Thoracic aorta (tissue), 2 donors: Measurements from ENCODE around the gene PCBP1. TPM values are rescaled to one million over a fixed set of nuclear protein-coding genes. Genes with fewer than 3 reads are reported as not detected.
A peak's percentile ranks its signal among the peaks of the same experiment; 100 is the strongest.

Source experiments
- ATAC-seq: fragments of 150-250 bp; one replicate; pipeline ENCODE4 v1.8.0; 2017; ENCODE audit warnings: low read depth; ENCODE audit not compliant: insufficient number of reproducible peaks, low FRiP score
- DNase-seq: peaks from one replicate; pipeline ENCODE4 v3.0.0-alpha.2; 2020; ENCODE audit warnings: low spot score
- H3K27ac ChIP-seq, 2 donors: fragments of 200-600 bp; sonication (generic); 1 replicate in 1 of 2; 2 replicates in 1 of 2; pipeline ENCODE4 v1.5.1; 2016; ENCODE audit warnings: mild to moderate bottlenecking in 2 of 2, moderate library complexity in 2 of 2
- H3K27me3 ChIP-seq: fragments of 200-600 bp; sonication (generic); replicated peaks from 2 replicates; pipeline ENCODE4 v1.6.0; 2016; ENCODE audit warnings: mild to moderate bottlenecking; ENCODE audit not compliant: insufficient read depth
- H3K36me3 ChIP-seq: fragments of 200-600 bp; sonication (generic); one replicate; pipeline ENCODE4 v1.5.1; 2016
- H3K4me1 ChIP-seq, 2 donors: fragments of 200-600 bp; sonication (generic); 1 replicate in 1 of 2; 2 replicates in 1 of 2; pipeline versions ENCODE4 v1.5.1 to v1.6.0; 2016; ENCODE audit warnings: low read depth in 2 of 2, mild to moderate bottlenecking in 1 of 2; ENCODE audit not compliant: control insufficient read depth in 1 of 2
- H3K4me3 ChIP-seq: fragments of 200-600 bp; sonication (generic); 2 replicates; pipeline ENCODE4 v1.5.1; 2016; ENCODE audit warnings: mild to moderate bottlenecking
- H3K9me3 ChIP-seq: fragments of 200-600 bp; sonication (generic); 2 replicates; pipeline ENCODE4 v1.5.1; 2016
- CTCF ChIP-seq: fragments of 200-600 bp; sonication (generic); IDR thresholded peaks from one replicate; pipeline ENCODE4 v1.5.1; 2019; ENCODE audit warnings: antibody characterized with exemption
- total RNA-seq, 2 donors: library from RNA; depleted of rRNA; stranded (reverse); fragments of >200 nt; gene quantifications; one replicate each; pipeline versions ENCODE4 v1.1.0 to v1.2.3, GENCODE V29; 2016

Gene PCBP1
- total RNA-seq, 2 donors from 2014 or later, result 153 to 235 TPM

- Histone ChIP-seq H3K27ac (peak overlapping the region; percentile 94), H3K27me3 (no peaks in the 10 kb centered on the region), H3K9me3 (no peaks in the 10 kb centered on the region), H3K4me1 (peaks cover 21 to 32% of the 10 kb centered on the region in 2 donors), H3K4me3 (peak overlapping the region; percentile 21), H3K36me3 (no peaks in the 10 kb centered on the region)
- DNase-seq (no peak), ATAC-seq (no peak)
- no peak for TF ChIP-seq CTCF
Measured at GRCh38 chr2:70094171-70094977, 7.1 kb downstream of the PCBP1 start.

- peak overlapping the region; percentile 26 for H3K4me3 ChIP-seq
- no peak for TF ChIP-seq CTCF
- H3K27ac ChIP-seq, result peak overlapping the region; percentile 94
- peaks cover 13 to 24% of the 10 kb centered on the region in 2 donors for H3K4me1 ChIP-seq
- no peaks in the 10 kb centered on the region for H3K9me3 ChIP-seq
- H3K27me3 ChIP-seq, result no peaks in the 10 kb centered on the region
- DNase-seq (peak; percentile 40), ATAC-seq (peak; percentile 76)
- H3K36me3 ChIP-seq, result no peaks in the 10 kb centered on the region
Measured at GRCh38 chr2:70094978-70095719, 7.9 kb downstream of the PCBP1 start.

GRCh38 chr2:70095720-70096670 lies 8.7 kb downstream of the PCBP1 start:
- TF ChIP-seq CTCF, result no peak
- ATAC-seq (no peak), DNase-seq (no peak)
- H3K9me3 ChIP-seq, result no peaks in the 10 kb centered on the region
- H3K4me1 ChIP-seq, result peaks cover 13 to 20% of the 10 kb centered on the region in 2 donors
- H3K27ac ChIP-seq, result peak overlapping the region; percentile 94
- peak overlapping the region; percentile 26 for H3K4me3 ChIP-seq
- H3K36me3 ChIP-seq, result no peaks in the 10 kb centered on the region
- no peaks in the 10 kb centered on the region for H3K27me3 ChIP-seq

DNA sequence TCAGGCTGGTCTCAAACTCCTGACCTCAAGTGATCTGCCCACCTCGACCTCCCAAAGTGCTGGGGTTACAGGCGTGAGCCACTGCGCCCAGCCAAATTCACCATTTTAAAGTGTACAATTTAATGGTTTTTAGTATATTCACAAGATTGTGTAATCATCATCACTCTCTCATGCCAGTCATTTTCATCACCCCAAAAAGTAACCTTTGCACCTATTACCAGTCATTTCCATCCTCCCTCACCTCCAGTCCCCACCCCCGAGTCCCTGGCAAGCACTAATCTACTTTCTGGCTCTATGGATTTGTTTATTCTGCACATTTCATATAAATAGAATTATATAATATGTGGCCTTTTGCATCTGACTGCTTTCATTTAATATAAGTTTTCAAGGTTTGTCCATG lies 10.8 kb downstream of the PCBP1 start:
- TF ChIP-seq CTCF, result no peak
- DNase-seq (no peak), ATAC-seq (no peak)
- Histone ChIP-seq H3K4me1 (peaks cover 13 to 20% of the 10 kb centered on the region in 2 donors), H3K27ac (no peak overlapping the region), H3K4me3 (no peak overlapping the region), H3K27me3 (no peaks in the 10 kb centered on the region), H3K36me3 (no peaks in the 10 kb centered on the region), H3K9me3 (no peaks in the 10 kb centered on the region)
